CD4-positive, alpha-beta T cell (primary cell): ENCODE measurements around the gene GALNT2. TPM values are rescaled to one million over a fixed set of nuclear protein-coding genes. Genes with fewer than 3 reads are reported as not detected.

Source experiments
- ATAC-seq: fragments of 200-7000 bp; cut with Tn5 transposase; one replicate; pipeline ENCODE4 v1.10.0; 2022; ENCODE audit warnings: mild to moderate bottlenecking; ENCODE audit not compliant: poor library complexity
- CTCF ChIA-PET: fragments of 350-600 bp; sonication (Branson Sonifier 250); formaldehyde crosslinking; loops from one replicate; lab custom pipeline; 2021; ENCODE audit warnings: antibody characterized with exemption, inconsistent platforms; lab: Charles Lee
- POLR2A ChIA-PET: fragments of 350-600 bp; sonication (Branson Sonifier 250); formaldehyde crosslinking; loops from one replicate; lab custom pipeline; 2021; ENCODE audit warnings: antibody characterized with exemption, inconsistent platforms; lab: Charles Lee
- DNase-seq, 14 experiments: peaks; one replicate each; pipeline ENCODE4 v3.0.0-alpha.2; 2013 to 2020; ENCODE audit warnings: mixed read lengths in 2 of 14
- H3K27ac ChIP-seq, 2 donors: one replicate each; pipeline versions ENCODE4 v1.5.1 to v1.7.0; 2013; ENCODE audit warnings: low read length in 2 of 2, low read depth in 1 of 2, mild to moderate bottlenecking in 1 of 2
- H3K27me3 ChIP-seq, 2 experiments: 1 replicate in 1 of 2; 2 replicates in 1 of 2; pipeline versions ENCODE4 v1.6.1 to v1.7.0; 2013; ENCODE audit warnings: low read length in 2 of 2, control low read depth in 1 of 2, mild to moderate bottlenecking in 1 of 2, moderate library complexity in 1 of 2; ENCODE audit not compliant: insufficient read depth in 2 of 2, control insufficient read depth in 1 of 2
- H3K36me3 ChIP-seq: one replicate; pipeline ENCODE4 v1.6.1; 2013; ENCODE audit warnings: low read length, control low read depth; ENCODE audit not compliant: insufficient read depth
- H3K4me1 ChIP-seq: one replicate; pipeline ENCODE4 v1.6.1; 2013; ENCODE audit warnings: low read length, control low read depth; ENCODE audit not compliant: insufficient read depth
- H3K4me3 ChIP-seq: one replicate; pipeline ENCODE4 v1.5.1; 2013; ENCODE audit warnings: mild to moderate bottlenecking, low read length, moderate library complexity
- H3K9me3 ChIP-seq, 2 experiments: 1 replicate in 1 of 2; 2 replicates in 1 of 2; pipeline versions ENCODE4 v1.6.1 to v1.7.0; 2013; ENCODE audit warnings: low read length in 2 of 2, mild to moderate bottlenecking in 2 of 2, control low read depth in 1 of 2, moderate library complexity in 1 of 2; ENCODE audit not compliant: control insufficient read depth in 1 of 2, insufficient read depth in 1 of 2
- H3K27ac Mint-ChIP-seq: one replicate; pipeline ENCODE4 v1.8.0; 2020; ENCODE audit warnings: mixed read lengths
- H3K27me3 Mint-ChIP-seq: one replicate; pipeline ENCODE4 v1.8.0; 2021; ENCODE audit warnings: mixed read lengths
- H3K36me3 Mint-ChIP-seq: one replicate; pipeline ENCODE4 v1.8.0; 2021; ENCODE audit warnings: low read depth, mixed read lengths
- H3K4me1 Mint-ChIP-seq: one replicate; pipeline ENCODE4 v1.8.0; 2021; ENCODE audit warnings: low read depth, mixed read lengths
- H3K4me3 Mint-ChIP-seq: one replicate; pipeline ENCODE4 v1.8.0; 2020; ENCODE audit warnings: mild to moderate bottlenecking, mixed read lengths
- H3K9me3 Mint-ChIP-seq: one replicate; pipeline ENCODE4 v1.8.0; 2020; ENCODE audit warnings: mixed read lengths
- CTCF ChIP-seq: fragments of 200-600 bp; IDR thresholded peaks from one replicate; pipeline ENCODE4 v1.8.0; 2022; ENCODE audit warnings: antibody characterized with exemption, mild to moderate bottlenecking
- intact Hi-C, 2 experiments: fragments of 100-400 bp; cut with DNase I in 1 of 2; cut with micrococcal nuclease in 1 of 2; formaldehyde crosslinking; loops; one replicate each; pipeline versions ENCODE4 v1.15.1 to v1.9.0; 2023 to 2025; cut with DNase I, micrococcal nuclease
- total RNA-seq, 174 experiments: library from RNA in 2 of 174; stranded (reverse) in 2 of 174; gene quantifications; one replicate each; pipeline ENCODE4 v1.2.3 and lab custom pipeline; 2021 to 2026

GALNT2 gene
- total RNA-seq, 2 experiments from 2014 or later, result 11.0 to 11.4 TPM

- Mint-ChIP-seq H3K27me3 (no peaks in the 10 kb centered on the region), H3K9me3 (peaks cover 3% of the 10 kb centered on the region), H3K27ac (no peak overlapping the region), H3K4me1 (peaks cover 7% of the 10 kb centered on the region), H3K4me3 (no peak overlapping the region), H3K36me3 (peaks cover 59% of the 10 kb centered on the region)
- DNase-seq (no peak), ATAC-seq (no peak)
- Histone ChIP-seq H3K9me3 (no peaks in the 10 kb centered on the region), H3K36me3 (peaks cover 5% of the 10 kb centered on the region), H3K27me3 (no peaks in the 10 kb centered on the region), H3K4me3 (no peak overlapping the region), H3K4me1 (no peaks in the 10 kb centered on the region), H3K27ac (no peak overlapping the region)
- intact Hi-C loops, result no loop called here
- no peak for TF ChIP-seq CTCF
- CTCF ChIA-PET, result no interaction called here
- POLR2A ChIA-PET, result no interaction called here
Measured at GRCh38 chr1:230235876-230236275, 168.8 kb downstream of the GALNT2 start.

GRCh38 chr1:230236301-230237008 lies 169.4 kb downstream of the GALNT2 start:
- H3K36me3 ChIP-seq, result peaks cover 5% of the 10 kb centered on the region
- DNase-seq (no peak), ATAC-seq (no peak)
- ChIA-PET CTCF (no interaction called here), POLR2A (no interaction called here)
- no peaks in the 10 kb centered on the region for H3K27me3 ChIP-seq
- Mint-ChIP-seq H3K4me1 (peaks cover 9% of the 10 kb centered on the region), H3K36me3 (peaks cover 65% of the 10 kb centered on the region), H3K9me3 (peaks cover 3% of the 10 kb centered on the region), H3K4me3 (no peak overlapping the region), H3K27ac (no peak overlapping the region), H3K27me3 (no peaks in the 10 kb centered on the region)
- TF ChIP-seq CTCF, result no peak
- H3K27ac ChIP-seq, result no peak overlapping the region
- H3K4me3 ChIP-seq, result no peak overlapping the region
- H3K9me3 ChIP-seq, result no peaks in the 10 kb centered on the region
- intact Hi-C loops, result no loop called here
- H3K4me1 ChIP-seq, result no peaks in the 10 kb centered on the region

- Mint-ChIP-seq H3K4me1 (peaks cover 9% of the 10 kb centered on the region), H3K9me3 (peaks cover 3% of the 10 kb centered on the region), H3K4me3 (no peak overlapping the region), H3K27me3 (no peaks in the 10 kb centered on the region), H3K27ac (no peak overlapping the region), H3K36me3 (peaks cover 70% of the 10 kb centered on the region)
- intact Hi-C loops, result no loop called here
- Histone ChIP-seq H3K27me3 (no peaks in the 10 kb centered on the region), H3K9me3 (no peaks in the 10 kb centered on the region), H3K27ac (no peak overlapping the region), H3K36me3 (peaks cover 9% of the 10 kb centered on the region), H3K4me1 (no peaks in the 10 kb centered on the region), H3K4me3 (no peak overlapping the region)
- CTCF ChIA-PET, result interaction anchor here (0.7 kb wide), 1 partner anchor 93 kb away, joined by 3 read pairs; no protein-coding TSS in a partner anchor
- TF ChIP-seq CTCF, result no peak
- ATAC-seq (no peak), DNase-seq (no peak)
- POLR2A ChIA-PET, result no interaction called here
Measured at GRCh38 chr1:230237009-230237370, 170.0 kb downstream of the GALNT2 start.
